NCI-H82 (cell line): ENCODE data around the gene LARGE1.
"Not testable (repeated sequence)": the region's sequence is repeated elsewhere in the genome, so short reads cannot be mapped to it uniquely, and the experiment has no call there.

Source experiments
- DNase-seq: peaks from one replicate; lab custom pipeline; 2025; lab: John Stamatoyannopoulos, UW

The LARGE1 gene

DNA sequence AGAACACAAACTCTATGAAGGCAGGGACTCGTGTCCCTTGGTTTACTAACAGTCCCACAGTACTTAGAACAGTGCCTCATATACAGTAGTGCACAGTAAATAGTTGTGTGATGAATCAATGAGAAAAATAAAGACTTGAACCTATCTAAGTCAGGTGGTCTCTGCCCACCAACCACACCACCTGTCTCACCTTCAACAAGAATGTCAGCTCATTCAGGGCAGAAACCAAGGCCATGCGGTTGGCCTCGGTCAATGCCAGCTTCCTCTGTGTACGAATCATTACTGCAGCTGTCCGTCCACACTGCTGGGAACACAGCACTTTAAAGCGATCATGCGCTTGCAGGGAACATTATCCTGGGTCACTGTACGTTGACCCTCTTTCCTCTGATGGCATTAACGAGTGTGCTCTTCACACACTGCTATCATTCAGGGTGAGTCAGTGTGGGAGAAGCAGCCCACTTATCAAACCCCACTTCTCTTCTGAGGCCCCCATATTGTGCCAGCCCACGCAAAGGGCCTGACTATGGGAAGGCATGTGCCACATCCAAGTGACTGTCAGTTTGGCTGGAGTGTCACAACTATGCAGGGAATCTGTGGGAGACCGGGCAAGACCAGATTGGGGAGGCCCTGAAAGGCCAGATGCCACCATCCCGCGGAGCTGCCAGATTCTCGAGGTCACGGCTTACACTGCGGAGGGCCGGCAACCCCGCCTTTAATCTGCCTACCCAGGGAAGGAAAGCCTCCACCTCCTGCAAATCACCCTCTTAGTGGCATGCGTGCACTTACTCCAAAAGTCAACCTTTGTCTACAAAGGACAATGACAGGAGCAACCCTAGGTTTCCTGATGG lies 36.1 kb downstream of the LARGE1 start:
- peak; percentile 29 for DNase-seq

- DNase-seq, result no peak
These were observed 36.7 kb downstream of the LARGE1 start for GRCh38 chr22:33883561-33883960.

DNA sequence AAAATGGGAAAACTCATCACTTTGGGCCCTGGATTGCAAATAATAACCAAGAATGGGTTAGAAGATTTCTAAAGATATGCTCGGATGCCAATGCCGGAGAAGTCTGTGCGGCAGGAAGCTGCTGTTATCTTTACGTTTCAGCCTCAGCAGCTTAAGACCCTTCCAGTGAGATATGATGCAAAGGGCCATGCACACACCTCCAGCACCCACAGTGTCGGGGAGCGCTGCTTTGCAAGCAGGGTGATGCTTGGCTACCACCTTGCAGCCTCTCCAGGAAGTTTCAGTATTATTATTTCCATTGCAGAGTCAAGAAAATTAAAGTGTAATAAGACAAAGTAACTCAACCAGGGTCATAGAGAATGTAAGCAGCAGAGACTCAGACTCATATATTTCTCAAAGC lies 37.3 kb downstream of the LARGE1 start:
- DNase-seq, result peak; percentile 71

- peak; percentile 71 for DNase-seq
These were observed 39.3 kb downstream of the LARGE1 start for GRCh38 chr22:33880986-33881385.

GRCh38 chr22:33879796-33880195 lies 40.5 kb downstream of the LARGE1 start:
- no peak for DNase-seq

DNA sequence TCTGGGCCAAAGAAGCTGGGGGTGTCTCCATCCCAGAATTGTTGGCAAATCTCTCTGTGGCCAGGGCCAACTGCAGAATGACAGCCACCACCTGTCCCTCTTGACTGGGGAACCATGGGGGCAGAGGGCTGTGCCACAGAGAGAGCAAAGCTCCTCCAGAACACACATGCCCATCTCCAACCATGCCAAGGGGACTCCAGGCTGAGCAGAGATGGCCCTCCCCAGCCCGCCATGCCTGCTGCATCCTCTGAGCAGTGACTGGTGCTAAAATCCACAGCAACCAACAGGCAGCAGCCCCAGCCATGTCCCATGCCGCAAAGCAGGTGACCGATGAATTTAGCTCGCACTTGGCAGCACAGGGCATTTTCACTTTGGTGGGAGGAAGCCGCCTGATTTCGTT lies 45.0 kb downstream of the LARGE1 start:
- DNase-seq, result no peak

GRCh38 chr22:33874206-33874605 lies 46.1 kb downstream of the LARGE1 start:
- no peak for DNase-seq

GRCh38 chr22:33873666-33874065 lies 46.6 kb downstream of the LARGE1 start:
- no peak for DNase-seq

DNA sequence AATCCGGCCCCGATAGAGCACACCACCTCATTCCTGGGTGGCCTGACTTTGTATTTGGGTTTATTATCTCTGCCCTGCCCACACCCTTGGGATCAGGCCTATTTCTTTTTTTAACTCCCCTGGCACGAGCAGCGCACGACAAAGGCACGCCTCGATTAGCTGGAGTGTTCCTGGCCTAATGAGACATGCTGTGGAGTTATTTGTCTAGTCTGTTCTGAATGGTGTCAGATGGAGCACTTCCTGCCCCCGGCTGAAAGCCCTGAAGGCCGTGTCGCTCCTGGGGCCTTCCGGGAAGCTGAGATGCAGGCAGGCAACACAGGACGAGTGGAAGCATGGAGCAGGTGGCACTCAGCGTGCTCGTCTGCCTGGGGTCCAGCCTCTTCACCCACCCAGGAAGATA lies 47.1 kb downstream of the LARGE1 start:
- DNase-seq, result no peak

DNA sequence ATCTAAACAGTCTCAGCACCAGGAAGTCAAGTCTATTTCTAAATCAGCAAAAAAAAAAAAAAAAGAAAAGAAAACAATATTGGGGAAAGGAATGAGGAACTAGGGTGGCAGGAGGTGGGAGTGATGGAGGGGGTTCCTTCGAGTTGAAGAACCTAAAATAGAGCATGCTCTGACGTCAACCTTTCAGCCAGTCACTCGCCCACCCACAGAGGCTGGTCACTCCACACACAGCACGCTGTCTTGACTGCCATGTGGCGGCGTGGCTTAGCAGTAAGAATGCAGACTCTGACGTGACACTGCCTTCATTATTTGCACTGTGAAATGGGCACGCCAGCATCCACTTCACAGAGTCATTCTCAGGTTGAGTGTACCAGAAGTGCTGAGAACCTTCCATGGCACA lies 48.3 kb downstream of the LARGE1 start:
- no peak for DNase-seq

GRCh38 chr22:33869946-33870345 lies 50.3 kb downstream of the LARGE1 start:
- DNase-seq, result no peak

DNA sequence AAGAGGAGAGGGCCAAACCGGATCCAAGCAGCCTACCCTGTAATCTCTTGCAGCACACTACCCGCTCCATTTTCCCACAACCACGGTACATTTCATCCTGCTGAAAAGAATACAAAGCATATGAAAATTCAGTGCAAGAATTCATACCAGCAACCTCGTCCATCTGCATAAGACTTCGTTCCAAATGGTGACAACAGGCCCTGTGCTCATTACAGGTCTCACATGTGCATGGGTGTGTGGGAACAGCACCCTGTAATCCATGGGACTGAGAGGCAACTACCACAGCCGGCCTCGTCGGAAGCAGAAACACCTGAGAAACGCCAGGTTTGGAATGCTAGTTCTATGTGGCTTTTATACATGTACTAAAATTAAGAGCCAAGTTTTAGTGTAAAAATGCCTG lies 52.3 kb downstream of the LARGE1 start:
- no peak for DNase-seq

GRCh38 chr22:33867118-33867866 lies 53.0 kb downstream of the LARGE1 start:
- peak; percentile 10 for DNase-seq

GRCh38 chr22:33866511-33866910 lies 53.8 kb downstream of the LARGE1 start:
- DNase-seq, result peak; percentile 96

DNA sequence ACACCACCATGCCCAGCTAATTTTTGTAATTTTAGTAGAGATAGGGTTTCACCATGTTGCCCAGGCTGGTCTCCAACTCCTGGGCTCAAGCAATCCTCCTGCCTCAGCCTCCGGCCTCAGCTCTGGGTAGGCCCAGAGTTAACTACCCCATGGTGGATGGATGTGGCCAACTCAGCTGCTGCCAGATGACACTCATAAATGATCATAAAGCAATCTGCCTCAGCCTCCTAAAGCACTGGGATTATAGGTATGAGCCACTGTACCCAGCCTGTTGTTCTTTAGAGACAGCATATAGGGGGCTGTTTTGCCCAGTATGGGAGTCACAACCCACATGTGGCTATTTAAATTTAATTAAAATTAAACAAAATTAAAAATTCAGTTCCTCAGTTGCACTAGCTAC lies 54.3 kb downstream of the LARGE1 start:
- peak; percentile 25 for DNase-seq

DNA sequence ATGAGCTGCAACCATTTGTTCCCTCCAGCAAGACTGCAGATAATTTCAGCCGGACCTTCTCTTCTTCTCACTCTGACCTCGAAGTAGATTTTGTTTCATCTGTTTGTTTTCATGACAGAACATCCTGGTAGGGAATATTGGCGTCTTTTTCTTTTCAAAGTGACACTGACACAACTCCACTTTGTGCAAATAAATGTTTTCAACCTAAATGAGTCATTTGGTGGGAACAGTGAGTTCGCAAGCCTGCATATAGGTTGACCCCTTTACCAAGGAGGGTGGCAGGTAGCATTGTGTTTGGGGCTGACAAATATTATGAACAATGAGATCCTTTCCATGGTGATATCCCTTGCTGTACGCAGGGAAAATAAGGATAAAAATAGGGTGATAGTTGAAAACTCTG lies 55.0 kb downstream of the LARGE1 start:
- DNase-seq, result no peak

DNA sequence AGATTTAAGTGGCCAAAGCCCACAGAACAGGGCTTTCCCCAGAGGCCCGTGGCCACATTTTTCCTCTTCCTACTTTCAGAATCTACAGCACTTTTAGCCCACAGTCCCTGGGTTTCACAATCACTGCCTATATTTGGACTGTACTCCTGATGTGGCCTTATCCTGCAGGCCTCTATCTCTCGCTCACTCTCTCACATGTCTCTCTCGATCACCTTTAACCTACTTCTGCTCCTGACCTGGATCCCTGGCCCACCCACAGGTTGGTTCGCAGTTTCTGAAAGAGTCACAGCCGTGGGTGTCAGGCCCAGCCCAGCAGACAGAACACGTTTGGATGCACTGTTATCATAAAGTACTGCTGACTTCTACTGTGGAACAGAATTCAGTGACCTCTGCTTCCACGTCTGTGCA lies 55.5 kb downstream of the LARGE1 start:
- DNase-seq, result no peak

- DNase-seq, result no peak
These were observed 58.9 kb downstream of the LARGE1 start for GRCh38 chr22:33861216-33861875.

- DNase-seq, result no peak
These were observed 59.9 kb downstream of the LARGE1 start for GRCh38 chr22:33860386-33860785.

GRCh38 chr22:33859311-33859710 lies 61.0 kb downstream of the LARGE1 start:
- DNase-seq, result no peak

DNA sequence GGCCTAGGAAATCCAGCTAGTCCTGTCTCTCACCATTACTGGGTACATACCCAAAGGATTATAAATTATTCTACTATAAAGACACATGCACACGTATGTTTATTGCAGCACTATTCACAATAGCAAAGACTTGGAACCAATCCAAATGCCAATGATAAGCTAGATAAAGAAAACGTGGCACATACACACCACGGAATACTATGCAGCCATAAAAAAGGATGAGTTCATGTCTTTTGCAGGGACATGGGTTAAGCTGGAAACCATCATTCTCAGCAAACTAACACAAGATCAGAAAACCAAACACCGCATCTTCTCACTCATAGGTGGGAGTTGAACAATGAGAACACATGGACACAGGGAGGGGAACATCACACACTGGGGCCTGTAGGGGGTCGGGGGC lies 61.6 kb downstream of the LARGE1 start:
- DNase-seq, result not testable (repeated sequence)

DNA sequence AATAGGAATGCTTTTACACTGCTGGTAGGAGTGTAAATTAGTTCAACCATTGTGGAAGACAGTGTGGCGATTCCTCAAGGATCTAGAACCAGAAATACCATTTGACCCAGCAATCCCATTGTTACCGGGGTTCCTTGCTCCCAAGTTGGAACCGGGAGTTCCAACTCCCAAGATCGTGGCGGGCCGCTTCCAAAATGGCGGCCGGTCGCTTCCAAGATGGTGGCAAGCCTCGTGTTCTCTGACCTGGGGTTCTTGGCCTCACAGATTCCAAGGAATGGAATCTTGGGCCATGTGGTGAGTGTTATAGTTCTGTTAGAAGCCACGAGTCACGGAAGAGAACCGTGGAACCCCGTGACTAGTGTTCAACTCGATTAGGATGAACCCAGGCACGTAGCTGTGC lies 62.5 kb downstream of the LARGE1 start:
- DNase-seq, result not testable (repeated sequence)

DNA sequence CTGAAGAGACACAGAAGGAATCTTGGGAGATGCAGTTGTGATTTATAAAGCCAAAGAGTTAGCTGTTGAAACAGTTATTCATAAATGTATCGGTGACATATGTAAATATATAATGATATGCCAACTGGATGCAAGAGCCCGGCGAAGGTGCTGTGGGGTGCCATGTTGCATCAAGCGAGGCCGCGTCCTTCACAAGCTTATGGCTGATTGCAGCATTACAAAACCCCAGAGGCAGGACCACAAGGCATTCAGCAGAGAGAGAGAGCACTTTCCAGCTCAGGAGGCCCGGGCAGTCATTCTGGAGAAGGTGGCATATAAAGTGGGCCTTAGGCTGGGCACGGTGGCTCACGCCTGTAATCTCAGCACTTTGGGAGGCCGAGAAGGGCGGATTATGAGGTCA lies 65.6 kb downstream of the LARGE1 start:
- DNase-seq, result no peak
